SK-N-SH (cell line): Measurements from ENCODE around the gene SMIM10L2A. TPM values are rescaled to one million over a fixed set of nuclear protein-coding genes. Genes with fewer than 3 reads are reported as not detected.

ENCODE experiments used
- CTCF ChIA-PET: fragments of 300-600, 350-600 bp; formaldehyde crosslinking; extraction: SDS; loops from one replicate; lab custom pipeline; 2021; lab: Yijun Ruan, JAX
- POLR2A ChIA-PET: fragments of 350-600 bp; sonication (Branson Sonifier 250); formaldehyde crosslinking; extraction: SDS; loops from one replicate; lab custom pipeline; 2020; ENCODE audit warnings: antibody characterized with exemption, inconsistent platforms; lab: Yijun Ruan, JAX
- DNase-seq: peaks from one replicate; pipeline ENCODE4 v3.0.0; 2012
- H2AFZ ChIP-seq: fragments of 200-600 bp; sonication (generic); 2 replicates; pipeline ENCODE4 v1.8.1; 2016; ENCODE audit warnings: antibody characterized with exemption, mild to moderate bottlenecking, low read depth
- H3F3A ChIP-seq: fragments of 200-600 bp; sonication (generic); replicated peaks from 2 replicates; pipeline ENCODE3; 2016; ENCODE audit warnings: antibody characterized with exemption, mild to moderate bottlenecking; ENCODE audit not compliant: insufficient read depth
- H3K27ac ChIP-seq, 2 experiments: fragments of 200-500 bp in 1 of 2; fragments of 200-600 bp in 1 of 2; sonication (Bioruptor generic) in 1 of 2; sonication (generic), shearing (Covaris generic) in 1 of 2; 2 replicates each; pipeline versions ENCODE4 v1.5.1 to v1.6.1; 2014 to 2016; ENCODE audit warnings: low read depth in 2 of 2, inconsistent platforms in 1 of 2, low read length in 1 of 2, mild to moderate bottlenecking in 1 of 2, mixed read lengths in 1 of 2
- H3K27me3 ChIP-seq: fragments of 200-600 bp; sonication (generic), shearing (Covaris generic); 2 replicates; pipeline ENCODE4 v1.6.1; 2016; ENCODE audit warnings: mixed run types; ENCODE audit not compliant: insufficient read depth
- H3K36me3 ChIP-seq, 2 experiments: fragments of 200-500 bp in 1 of 2; fragments of 200-600 bp in 1 of 2; sonication (Bioruptor generic) in 1 of 2; sonication (generic) in 1 of 2; replicated peaks in 1 of 2; 2 replicates each; pipeline versions ENCODE3 to v1.5.1; 2014 to 2016; ENCODE audit warnings: low read length in 1 of 2, mild to moderate bottlenecking in 1 of 2; ENCODE audit not compliant: insufficient read depth in 2 of 2, control insufficient read depth in 1 of 2
- H3K4me1 ChIP-seq, 2 experiments: fragments of 200-500 bp in 1 of 2; fragments of 200-600 bp in 1 of 2; sonication (Bioruptor generic) in 1 of 2; sonication (generic), shearing (Covaris generic) in 1 of 2; 2 replicates each; pipeline versions ENCODE4 v1.5.1 to v1.6.1; 2014 to 2016; ENCODE audit warnings: low read depth in 1 of 2, low read length in 1 of 2, mixed run types in 1 of 2; ENCODE audit not compliant: insufficient read depth in 2 of 2, control insufficient read depth in 1 of 2
- H3K4me2 ChIP-seq: fragments of 200-600 bp; sonication (generic), shearing (Covaris generic); 2 replicates; pipeline ENCODE4 v1.6.1; 2017; ENCODE audit warnings: mixed run types
- H3K4me3 ChIP-seq, 2 experiments: fragments of 200-500 bp in 1 of 2; fragments of 200-600 bp in 1 of 2; sonication (Bioruptor generic) in 1 of 2; sonication (generic), shearing (Covaris generic) in 1 of 2; 2 replicates each; pipeline versions ENCODE4 v1.5.1 to v1.8.1; 2014 to 2016; ENCODE audit warnings: low read depth in 2 of 2, inconsistent platforms in 1 of 2, low read length in 1 of 2, mild to moderate bottlenecking in 1 of 2, mixed read lengths in 1 of 2, moderate library complexity in 1 of 2
- H3K79me2 ChIP-seq: fragments of 200-600 bp; sonication (generic); 2 replicates; pipeline ENCODE4 v1.8.1; 2017; ENCODE audit warnings: mild to moderate bottlenecking; ENCODE audit not compliant: insufficient read depth
- H3K9ac ChIP-seq: fragments of 200-600 bp; sonication (generic); 2 replicates; pipeline ENCODE4 v1.6.1; 2017; ENCODE audit warnings: mixed run types
- H3K9me2 ChIP-seq: fragments of 200-600 bp; sonication (generic); 2 replicates; pipeline ENCODE4 v1.6.1; 2017; ENCODE audit warnings: mixed run types
- H3K9me3 ChIP-seq: fragments of 200-600 bp; sonication (generic); 2 replicates; pipeline ENCODE4 v1.6.1; 2017; ENCODE audit warnings: mixed run types, mild to moderate bottlenecking, moderate library complexity
- H4K20me1 ChIP-seq: fragments of 200-600 bp; sonication (generic); 2 replicates; pipeline ENCODE4 v1.6.1; 2017; ENCODE audit warnings: mild to moderate bottlenecking, mixed run types; ENCODE audit not compliant: insufficient read depth
- ELF1 ChIP-seq: IDR thresholded peaks from 2 replicates; pipeline ENCODE4 v1.4.0; 2012
- FOSL2 ChIP-seq: IDR thresholded peaks from 2 replicates; pipeline ENCODE4 v1.4.0; 2012; ENCODE audit warnings: low read depth, mild to moderate bottlenecking, moderate library complexity, borderline replicate concordance
- GABPA ChIP-seq: IDR thresholded peaks from 2 replicates; pipeline ENCODE4 v1.4.0; 2012; ENCODE audit warnings: low read depth, mild to moderate bottlenecking
- GATA2 ChIP-seq: sonication (generic); formaldehyde crosslinking; IDR thresholded peaks from 2 replicates; pipeline ENCODE4 v1.5.0; 2020; ENCODE audit warnings: mild to moderate bottlenecking, missing genetic modification reagents
- IRF3 ChIP-seq: fragments of 150-350 bp; IDR thresholded peaks from 2 replicates; pipeline ENCODE4 v1.6.1; 2016; ENCODE audit warnings: mild to moderate bottlenecking, low read depth, low read length
- MAX ChIP-seq: IDR thresholded peaks from 2 replicates; pipeline ENCODE4 v1.4.0; 2012; ENCODE audit warnings: low read depth
- MXI1 ChIP-seq: IDR thresholded peaks from 2 replicates; pipeline ENCODE4 v1.6.1; 2012; ENCODE audit warnings: mild to moderate bottlenecking, low read depth, low read length, improper control_type of control experiment
- PBX3 ChIP-seq: IDR thresholded peaks from 2 replicates; pipeline ENCODE4; 2012
- RAD21 ChIP-seq: IDR thresholded peaks from 2 replicates; pipeline ENCODE4 v1.6.1; 2012; ENCODE audit warnings: mild to moderate bottlenecking, low read length
- TCF12 ChIP-seq: IDR thresholded peaks from 2 replicates; pipeline ENCODE4 v1.4.0; 2012
- TEAD4 ChIP-seq: IDR thresholded peaks from 2 replicates; pipeline ENCODE4 v1.4.0; 2012; ENCODE audit warnings: mild to moderate bottlenecking, borderline replicate concordance; ENCODE audit not compliant: insufficient read depth
- USF1 ChIP-seq: IDR thresholded peaks from 2 replicates; pipeline ENCODE4 v1.4.0; 2012; ENCODE audit warnings: low read depth, borderline replicate concordance
- WGBS: methylation state at CpG from one replicate; pipeline ENCODE4 v1.1.6; 2017; ENCODE audit warnings: low lambda C conversion rate; 5-methylcytosine and 5-hydroxymethylcytosine counted together
- polyA plus RNA-seq, 3 experiments: library from polyadenylated mRNA; depleted of rRNA; stranded (reverse); fragments of >200 nt; gene quantifications; 2 replicates each; pipeline ENCODE4 v1.2.3, GENCODE V29; 2012
- TF ChIP-seq, protein P1 (sequence below): IDR thresholded peaks from 2 replicates; pipeline ENCODE4 v1.4.0; 2012; ENCODE audit warnings: low read depth, borderline replicate concordance
- TF ChIP-seq, protein P2 (sequence below): IDR thresholded peaks from 2 replicates; pipeline ENCODE4 v1.6.1; 2012; ENCODE audit warnings: mild to moderate bottlenecking, low read depth, low read length, moderate library complexity

SMIM10L2A gene
- polyA plus RNA-seq, 1 of the 3 experiments (the other 2 are of a cell fraction), result 0.15 TPM

GRCh38 chrX:135397652-135398051, 24.1 kb upstream of the SMIM10L2A start:
- Histone ChIP-seq H3K4me1 (no peaks in the 10 kb centered on the region), H3K9me3 (no peaks in the 10 kb centered on the region), H4K20me1 (no peaks in the 10 kb centered on the region), H3F3A (no peaks in the 10 kb centered on the region), H3K9me2 (no peaks in the 10 kb centered on the region), H3K9ac (no peak overlapping the region), H3K36me3 (no peaks in the 10 kb centered on the region), H3K27ac (no peak overlapping the region), H2AFZ (no peak overlapping the region), H3K79me2 (no peaks in the 10 kb centered on the region), H3K4me2 (no peak overlapping the region), H3K4me3 (no peak overlapping the region), H3K27me3 (no peaks in the 10 kb centered on the region; the same call in 1 of the 2 replicates)
- 29% methylated on average over 2 of the region's 2 CpGs for WGBS
- no peak for TF ChIP-seq GABPA
- TF ChIP-seq TCF12, result no peak
- TF ChIP-seq, protein P1, sequence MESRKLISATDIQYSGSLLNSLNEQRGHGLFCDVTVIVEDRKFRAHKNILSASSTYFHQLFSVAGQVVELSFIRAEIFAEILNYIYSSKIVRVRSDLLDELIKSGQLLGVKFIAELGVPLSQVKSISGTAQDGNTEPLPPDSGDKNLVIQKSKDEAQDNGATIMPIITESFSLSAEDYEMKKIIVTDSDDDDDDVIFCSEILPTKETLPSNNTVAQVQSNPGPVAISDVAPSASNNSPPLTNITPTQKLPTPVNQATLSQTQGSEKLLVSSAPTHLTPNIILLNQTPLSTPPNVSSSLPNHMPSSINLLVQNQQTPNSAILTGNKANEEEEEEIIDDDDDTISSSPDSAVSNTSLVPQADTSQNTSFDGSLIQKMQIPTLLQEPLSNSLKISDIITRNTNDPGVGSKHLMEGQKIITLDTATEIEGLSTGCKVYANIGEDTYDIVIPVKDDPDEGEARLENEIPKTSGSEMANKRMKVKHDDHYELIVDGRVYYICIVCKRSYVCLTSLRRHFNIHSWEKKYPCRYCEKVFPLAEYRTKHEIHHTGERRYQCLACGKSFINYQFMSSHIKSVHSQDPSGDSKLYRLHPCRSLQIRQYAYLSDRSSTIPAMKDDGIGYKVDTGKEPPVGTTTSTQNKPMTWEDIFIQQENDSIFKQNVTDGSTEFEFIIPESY, result no peak
- TF ChIP-seq MAX, result no peak
- no peak for TF ChIP-seq MXI1
- TF ChIP-seq RAD21, result no peak
- no peak for TF ChIP-seq FOSL2
- no peak for TF ChIP-seq GATA2 (CRISPR knock-in tag)
- TF ChIP-seq IRF3, result no peak
- TF ChIP-seq, protein P2, sequence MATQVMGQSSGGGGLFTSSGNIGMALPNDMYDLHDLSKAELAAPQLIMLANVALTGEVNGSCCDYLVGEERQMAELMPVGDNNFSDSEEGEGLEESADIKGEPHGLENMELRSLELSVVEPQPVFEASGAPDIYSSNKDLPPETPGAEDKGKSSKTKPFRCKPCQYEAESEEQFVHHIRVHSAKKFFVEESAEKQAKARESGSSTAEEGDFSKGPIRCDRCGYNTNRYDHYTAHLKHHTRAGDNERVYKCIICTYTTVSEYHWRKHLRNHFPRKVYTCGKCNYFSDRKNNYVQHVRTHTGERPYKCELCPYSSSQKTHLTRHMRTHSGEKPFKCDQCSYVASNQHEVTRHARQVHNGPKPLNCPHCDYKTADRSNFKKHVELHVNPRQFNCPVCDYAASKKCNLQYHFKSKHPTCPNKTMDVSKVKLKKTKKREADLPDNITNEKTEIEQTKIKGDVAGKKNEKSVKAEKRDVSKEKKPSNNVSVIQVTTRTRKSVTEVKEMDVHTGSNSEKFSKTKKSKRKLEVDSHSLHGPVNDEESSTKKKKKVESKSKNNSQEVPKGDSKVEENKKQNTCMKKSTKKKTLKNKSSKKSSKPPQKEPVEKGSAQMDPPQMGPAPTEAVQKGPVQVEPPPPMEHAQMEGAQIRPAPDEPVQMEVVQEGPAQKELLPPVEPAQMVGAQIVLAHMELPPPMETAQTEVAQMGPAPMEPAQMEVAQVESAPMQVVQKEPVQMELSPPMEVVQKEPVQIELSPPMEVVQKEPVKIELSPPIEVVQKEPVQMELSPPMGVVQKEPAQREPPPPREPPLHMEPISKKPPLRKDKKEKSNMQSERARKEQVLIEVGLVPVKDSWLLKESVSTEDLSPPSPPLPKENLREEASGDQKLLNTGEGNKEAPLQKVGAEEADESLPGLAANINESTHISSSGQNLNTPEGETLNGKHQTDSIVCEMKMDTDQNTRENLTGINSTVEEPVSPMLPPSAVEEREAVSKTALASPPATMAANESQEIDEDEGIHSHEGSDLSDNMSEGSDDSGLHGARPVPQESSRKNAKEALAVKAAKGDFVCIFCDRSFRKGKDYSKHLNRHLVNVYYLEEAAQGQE, result no peak
- TF ChIP-seq TEAD4, result no peak
- no peak for TF ChIP-seq ELF1
- TF ChIP-seq PBX3, result no peak
- no peak for TF ChIP-seq USF1
- no peak for DNase-seq
- ChIA-PET POLR2A (no interaction called here), CTCF (no interaction called here)
